ENCODE data around the gene MAP1LC3C.

DNA sequence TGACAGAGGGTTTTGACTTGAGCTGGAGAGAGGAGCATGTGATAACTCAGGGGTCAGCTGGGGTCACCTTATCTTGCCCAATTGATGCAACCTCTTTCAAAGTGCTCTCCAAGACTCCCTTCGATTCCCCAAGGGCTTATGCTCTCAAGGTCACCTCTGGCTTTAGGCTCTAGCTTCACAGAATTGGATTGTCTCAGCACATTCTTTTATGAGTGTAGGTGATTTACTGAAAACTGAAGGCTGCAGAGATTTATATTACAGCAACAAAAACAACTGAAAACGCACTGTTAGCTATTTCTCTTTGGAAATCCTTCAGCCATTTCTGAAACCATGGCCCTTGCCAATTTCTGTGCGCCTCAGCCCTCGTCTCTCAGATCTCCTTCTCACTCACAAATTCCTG is 34.5 kb upstream of the MAP1LC3C start:
- TF ChIP-seq, protein P1, sequence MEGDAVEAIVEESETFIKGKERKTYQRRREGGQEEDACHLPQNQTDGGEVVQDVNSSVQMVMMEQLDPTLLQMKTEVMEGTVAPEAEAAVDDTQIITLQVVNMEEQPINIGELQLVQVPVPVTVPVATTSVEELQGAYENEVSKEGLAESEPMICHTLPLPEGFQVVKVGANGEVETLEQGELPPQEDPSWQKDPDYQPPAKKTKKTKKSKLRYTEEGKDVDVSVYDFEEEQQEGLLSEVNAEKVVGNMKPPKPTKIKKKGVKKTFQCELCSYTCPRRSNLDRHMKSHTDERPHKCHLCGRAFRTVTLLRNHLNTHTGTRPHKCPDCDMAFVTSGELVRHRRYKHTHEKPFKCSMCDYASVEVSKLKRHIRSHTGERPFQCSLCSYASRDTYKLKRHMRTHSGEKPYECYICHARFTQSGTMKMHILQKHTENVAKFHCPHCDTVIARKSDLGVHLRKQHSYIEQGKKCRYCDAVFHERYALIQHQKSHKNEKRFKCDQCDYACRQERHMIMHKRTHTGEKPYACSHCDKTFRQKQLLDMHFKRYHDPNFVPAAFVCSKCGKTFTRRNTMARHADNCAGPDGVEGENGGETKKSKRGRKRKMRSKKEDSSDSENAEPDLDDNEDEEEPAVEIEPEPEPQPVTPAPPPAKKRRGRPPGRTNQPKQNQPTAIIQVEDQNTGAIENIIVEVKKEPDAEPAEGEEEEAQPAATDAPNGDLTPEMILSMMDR (conservative IDR thresholded peaks at IDR 0.05; ENCODE audit: low read length): no peak
- TF ChIP-seq EZH2phosphoT487 (IDR thresholded peaks at IDR 0.05; ENCODE audit: borderline replicate concordance, low read depth, low read length): no peak

Data from OCI-LY7 (cell line).